Upper lobe of left lung (tissue), 6 donors: ENCODE results near the gene MX2. TPM values are rescaled to one million over a fixed set of nuclear protein-coding genes. Genes with fewer than 3 reads are reported as not detected.
"Not testable (repeated sequence)": the region's sequence is repeated elsewhere in the genome, so short reads cannot be mapped to it uniquely, and the experiment has no call there.

Experiments used
- ATAC-seq, 2 donors: fragments of 200-7000 bp; cut with Tn5 transposase; one replicate each; pipeline ENCODE4 v1.9.1; 2022; ENCODE audit warnings: mild to moderate bottlenecking in 2 of 2, moderate library complexity in 2 of 2; ENCODE audit not compliant: low FRiP score in 2 of 2
- DNase-seq, 2 donors: peaks; one replicate each; pipeline ENCODE4 v3.0.0-alpha.2; 2019 to 2020
- H3K27ac ChIP-seq, 4 donors: fragments of 200-600 bp; sonication (generic); one replicate each; pipeline ENCODE4 v1.5.1; 2016 to 2019
- H3K27me3 ChIP-seq, 4 donors: fragments of 200-600 bp; sonication (generic); one replicate each; pipeline ENCODE4 v1.5.1; 2017 to 2019
- H3K36me3 ChIP-seq, 4 donors: fragments of 200-600 bp; sonication (generic); one replicate each; pipeline ENCODE4 v1.5.1; 2016 to 2019
- H3K4me1 ChIP-seq, 4 donors: fragments of 200-600 bp; sonication (generic); one replicate each; pipeline ENCODE4 v1.5.1; 2018 to 2019
- H3K4me3 ChIP-seq, 4 donors: fragments of 200-600 bp; sonication (generic); one replicate each; pipeline ENCODE4 v1.5.1; 2017 to 2019; ENCODE audit warnings: mild to moderate bottlenecking in 2 of 4, moderate library complexity in 1 of 4
- H3K9me3 ChIP-seq, 4 donors: fragments of 200-600 bp; sonication (generic); one replicate each; pipeline ENCODE4 v1.5.1; 2018 to 2019
- EP300 ChIP-seq, 4 donors: sonication (generic); formaldehyde crosslinking; IDR thresholded peaks; one replicate each; pipeline ENCODE4 v1.5.1; 2017; ENCODE audit warnings: antibody characterized with exemption in 4 of 4, control low read depth in 2 of 4
- POLR2A ChIP-seq, 4 donors: fragments of 450-650 bp; IDR thresholded peaks; one replicate each; pipeline ENCODE4 v1.5.1; 2016 to 2017; ENCODE audit warnings: antibody characterized with exemption in 4 of 4, mild to moderate bottlenecking in 2 of 4
- POLR2AphosphoS5 ChIP-seq, 2 donors: sonication (generic); formaldehyde crosslinking; IDR thresholded peaks; one replicate each; pipeline ENCODE4 v1.5.1; 2017; ENCODE audit warnings: antibody characterized with exemption in 2 of 2
- WGBS, 2 donors: methylation state at CpG; one replicate each; pipeline ENCODE4 v1.1.5; 2017 to 2018; 5-methylcytosine and 5-hydroxymethylcytosine counted together
- total RNA-seq, 6 donors: library from RNA; depleted of rRNA in 4 of 6; stranded (reverse); fragments of >200 nt in 4 of 6; gene quantifications; one replicate each; pipeline versions ENCODE4 v1.1.0 to v1.2.1, GENCODE V29; 2016 to 2021
- TF ChIP-seq, protein P1 (sequence below), 6 experiments: fragments of 450-650 bp in 4 of 6; fragments of 200-600 bp in 2 of 6; sonication (generic) in 2 of 6; IDR thresholded peaks; one replicate each; pipeline ENCODE4 v1.5.1; 2016 to 2019; ENCODE audit warnings: antibody characterized with exemption in 6 of 6
- donor health status: DM: no; HTN: no; CAD: no; lungs with moderate emphysema.
- donor health status: DM: no; HTN: yes; CAD: no; lungs with severe emphysema.

The MX2 gene
- total RNA-seq, 6 donors from 2014 or later = 5.8 to 37.2 (median 25.8) TPM

GRCh38 chr21:41418393-41418792 is 56.6 kb downstream of the MX2 start:
- Histone ChIP-seq H3K9me3 (no peaks in the 10 kb centered on the region), H3K4me1 (peaks cover 10 to 35% (median 12%) of the 10 kb centered on the region in 4 donors), H3K27ac (peak overlapping the region; percentile 86 to 97 (median 96)), H3K27me3 (no peaks in the 10 kb centered on the region), H3K36me3 (no peaks in the 10 kb centered on the region), H3K4me3 (no peak overlapping the region)
- DNase-seq = no peak
- no peak for ATAC-seq
- no peak for TF ChIP-seq POLR2AphosphoS5 (IDR thresholded peaks at IDR 0.05)
- 94 to 98% methylated on average over 5 to 6 of the region's 6 CpGs for WGBS, 2 donors

DNA sequence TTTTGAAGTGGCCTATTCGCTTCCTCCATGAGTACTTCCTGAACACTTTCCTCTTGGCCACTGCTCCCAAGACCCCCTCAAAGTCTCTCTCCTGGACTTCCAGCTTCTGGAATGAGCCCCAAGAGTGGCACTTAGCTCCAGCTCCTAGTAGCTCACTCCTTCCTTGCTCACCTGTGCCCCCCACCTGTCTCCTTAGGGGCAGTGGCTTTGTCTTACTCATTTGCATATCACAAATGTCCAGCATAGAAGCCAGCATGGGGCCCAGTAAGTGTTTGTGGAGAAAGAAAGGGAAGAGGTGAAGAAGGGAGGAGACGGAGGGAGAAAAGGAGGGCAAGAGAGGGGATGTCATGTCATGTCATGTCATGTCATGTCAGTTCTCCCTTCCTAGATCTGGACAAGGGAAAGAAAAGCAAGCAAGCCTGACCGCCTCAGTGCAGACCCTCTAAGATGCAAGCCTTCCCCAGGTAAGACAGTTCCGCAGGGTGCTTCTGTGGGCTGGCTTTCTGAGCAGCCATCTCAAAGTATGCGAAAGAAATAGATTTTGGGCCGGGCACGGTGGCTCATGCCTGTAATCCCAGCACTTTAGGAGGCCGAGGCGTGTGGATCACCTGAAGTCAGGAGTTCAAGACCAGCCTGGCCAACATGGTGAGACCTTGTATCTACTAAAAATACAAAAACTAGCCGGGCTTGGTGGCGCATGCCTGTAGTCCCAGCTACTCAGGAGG is 57.3 kb downstream of the MX2 start:
- Histone ChIP-seq H3K4me3 (no peak overlapping the region), H3K9me3 (no peaks in the 10 kb centered on the region), H3K4me1 (peaks cover 10 to 42% (median 12%) of the 10 kb centered on the region in 4 donors), H3K27me3 (no peaks in the 10 kb centered on the region), H3K36me3 (no peaks in the 10 kb centered on the region), H3K27ac (peak overlapping the region; percentile 86 to 97 (median 96))
- 90% methylated on average over 11 of the region's 11 CpGs for WGBS, 2 donors
- ATAC-seq (peak in 1 of 2 donors; percentile 27), DNase-seq (no peak)
- TF ChIP-seq POLR2AphosphoS5 (IDR thresholded peaks at IDR 0.05) = no peak
- TF ChIP-seq EP300 (IDR thresholded peaks at IDR 0.05) = no peak
- TF ChIP-seq, protein P1, sequence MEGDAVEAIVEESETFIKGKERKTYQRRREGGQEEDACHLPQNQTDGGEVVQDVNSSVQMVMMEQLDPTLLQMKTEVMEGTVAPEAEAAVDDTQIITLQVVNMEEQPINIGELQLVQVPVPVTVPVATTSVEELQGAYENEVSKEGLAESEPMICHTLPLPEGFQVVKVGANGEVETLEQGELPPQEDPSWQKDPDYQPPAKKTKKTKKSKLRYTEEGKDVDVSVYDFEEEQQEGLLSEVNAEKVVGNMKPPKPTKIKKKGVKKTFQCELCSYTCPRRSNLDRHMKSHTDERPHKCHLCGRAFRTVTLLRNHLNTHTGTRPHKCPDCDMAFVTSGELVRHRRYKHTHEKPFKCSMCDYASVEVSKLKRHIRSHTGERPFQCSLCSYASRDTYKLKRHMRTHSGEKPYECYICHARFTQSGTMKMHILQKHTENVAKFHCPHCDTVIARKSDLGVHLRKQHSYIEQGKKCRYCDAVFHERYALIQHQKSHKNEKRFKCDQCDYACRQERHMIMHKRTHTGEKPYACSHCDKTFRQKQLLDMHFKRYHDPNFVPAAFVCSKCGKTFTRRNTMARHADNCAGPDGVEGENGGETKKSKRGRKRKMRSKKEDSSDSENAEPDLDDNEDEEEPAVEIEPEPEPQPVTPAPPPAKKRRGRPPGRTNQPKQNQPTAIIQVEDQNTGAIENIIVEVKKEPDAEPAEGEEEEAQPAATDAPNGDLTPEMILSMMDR (IDR thresholded peaks at IDR 0.05) = no peak
- TF ChIP-seq POLR2A (IDR thresholded peaks at IDR 0.05) = no peak

DNA sequence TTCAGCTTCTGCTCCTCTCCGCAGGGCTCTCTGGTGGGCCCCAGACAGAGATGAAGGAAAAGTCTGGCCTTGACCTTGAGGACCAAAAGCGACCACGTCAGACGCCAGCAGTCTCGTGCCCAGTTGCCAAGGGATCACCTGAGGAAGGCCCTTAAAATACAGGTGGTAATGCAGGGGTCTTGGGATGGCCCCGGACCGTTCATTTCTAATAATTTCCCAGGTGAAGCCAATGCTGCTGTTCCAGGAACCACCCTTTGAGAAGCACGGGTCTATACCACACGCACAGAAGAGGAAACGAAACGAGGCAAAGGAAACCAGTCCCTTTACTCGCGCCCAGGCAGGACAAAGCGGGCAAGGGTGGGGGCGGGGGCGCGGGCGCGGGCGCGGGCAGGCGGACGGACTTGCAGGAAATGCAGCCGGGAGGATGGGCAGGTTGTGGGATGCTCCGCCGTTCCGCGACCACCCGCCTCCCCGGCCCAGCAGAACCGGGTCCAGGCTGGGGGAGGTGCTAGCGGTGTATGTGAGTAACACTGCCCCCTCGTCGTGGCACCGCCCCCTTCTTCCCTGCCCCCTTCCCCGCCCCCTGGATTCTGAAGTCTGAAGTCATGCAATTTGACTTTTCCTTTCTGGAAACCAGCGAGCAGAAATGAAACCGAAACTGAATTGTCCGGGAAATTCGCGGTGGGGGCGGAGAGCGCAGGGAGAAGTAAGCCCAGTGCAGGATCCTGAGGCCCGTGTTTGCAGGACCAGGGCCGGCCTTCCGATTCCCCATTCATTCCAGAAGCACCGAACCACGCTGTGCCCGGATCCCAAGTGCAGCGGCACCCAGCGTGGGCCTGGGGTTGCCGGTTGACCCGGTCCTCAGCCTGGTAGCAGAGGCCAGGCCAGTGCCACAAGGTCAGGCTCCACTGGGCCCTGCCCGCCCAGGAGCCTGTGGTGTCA is 58.4 kb downstream of the MX2 start:
- DNase-seq (peak; percentile 84 to 95), ATAC-seq (peak; percentile 90 to 95)
- WGBS, 2 donors = 5 to 7% methylated on average over 37 to 41 of the region's 54 CpGs
- H3K27me3 ChIP-seq = no peaks in the 10 kb centered on the region
- peaks cover 10 to 47% (median 12%) of the 10 kb centered on the region in 4 donors for H3K4me1 ChIP-seq
- peak overlapping the region; percentile 58 to 81 (median 64) for H3K4me3 ChIP-seq
- no peaks in the 10 kb centered on the region for H3K9me3 ChIP-seq
- no peaks in the 10 kb centered on the region for H3K36me3 ChIP-seq
- peak overlapping the region; percentile 86 to 97 (median 96) for H3K27ac ChIP-seq
- TF ChIP-seq POLR2A (IDR thresholded peaks at IDR 0.05) (peak in 2 of 4 donors; percentile 32 to 53), POLR2AphosphoS5 (IDR thresholded peaks at IDR 0.05) (peak; percentile 35 to 46), EP300 (IDR thresholded peaks at IDR 0.05) (no peak)
- TF ChIP-seq, protein P1 (IDR thresholded peaks at IDR 0.05) = no peak

- H3K4me3 ChIP-seq = peak overlapping the region in 3 of 4 donors; percentile 58 to 66 (median 61)
- not testable (repeated sequence) for H3K36me3 ChIP-seq, H3K9me3 ChIP-seq, H3K27me3 ChIP-seq, DNase-seq, ATAC-seq
- H3K4me1 ChIP-seq = peaks cover 11 to 55% (median 18%) of the 10 kb centered on the region in 4 donors
- H3K27ac ChIP-seq = peak overlapping the region; percentile 86 to 97 (median 96)
- 21 to 41% methylated on average over 7 to 8 of the region's 8 CpGs for WGBS, 2 donors
Observed at GRCh38 chr21:41420998-41421397, 59.2 kb downstream of the MX2 start.

GRCh38 chr21:41422546-41423304 is 60.9 kb downstream of the MX2 start:
- H3K4me1 ChIP-seq = peaks cover 16 to 63% (median 26%) of the 10 kb centered on the region in 4 donors
- WGBS, 2 donors = 94% methylated on average over 19 of the region's 19 CpGs

DNA sequence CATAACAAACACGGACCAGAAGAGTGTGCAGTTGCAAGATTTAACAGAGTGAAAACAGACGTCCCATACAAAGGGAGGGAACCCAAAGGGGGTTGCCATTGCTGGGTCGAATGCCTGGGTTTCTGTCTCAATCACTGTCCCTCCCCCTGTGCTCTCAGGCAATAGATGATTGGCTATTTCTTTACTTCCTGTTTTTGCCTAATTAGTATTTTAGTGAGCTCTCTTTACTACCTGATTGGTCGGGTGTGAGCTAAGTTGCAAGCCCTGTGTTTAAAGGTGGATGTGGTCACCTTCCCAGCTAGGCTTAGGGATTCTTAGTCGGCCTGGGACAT is 61.4 kb downstream of the MX2 start:
- H3K4me3 ChIP-seq, H3K9me3 ChIP-seq, ATAC-seq, H3K27me3 ChIP-seq, DNase-seq, H3K36me3 ChIP-seq: not testable (repeated sequence)
- WGBS, 2 donors = 73 to 83% methylated on average over 5 of the region's 5 CpGs
- peaks cover 16 to 63% (median 26%) of the 10 kb centered on the region in 4 donors for H3K4me1 ChIP-seq
- H3K27ac ChIP-seq = peak overlapping the region in 1 of 4 donors; percentile 44

More at GRCh38 chr21:41422546-41423304, 60.9 kb downstream of the MX2 start:
- TF ChIP-seq EP300 (IDR thresholded peaks at IDR 0.05) = no peak
- no peak for TF ChIP-seq POLR2A (IDR thresholded peaks at IDR 0.05)
- TF ChIP-seq, protein P1 (IDR thresholded peaks at IDR 0.05) = no peak
- no peak for TF ChIP-seq POLR2AphosphoS5 (IDR thresholded peaks at IDR 0.05)
- Histone ChIP-seq H3K4me3 (no peak overlapping the region), H3K9me3 (no peaks in the 10 kb centered on the region), H3K27me3 (no peaks in the 10 kb centered on the region), H3K36me3 (no peaks in the 10 kb centered on the region), H3K27ac (peak overlapping the region in 3 of 4 donors; percentile 22 to 96 (median 26))
- DNase-seq = no peak
- no peak for ATAC-seq
